ENCODE data around the gene GRB14.
"Not testable (repeated sequence)": the region's sequence is repeated elsewhere in the genome, so short reads cannot be mapped to it uniquely, and the experiment has no call there.

GRB14 gene

GRCh38 chr2:164620873-164621763 is at the start of gene GRB14:
TSS of gene GRB14 (minus strand) at chr2:164621482. CDS start at chr2:164621309, 173 bp downstream.
- no peak for DNase-seq (ENCODE audit: low read depth)

GRCh38 chr2:164669291-164669690 is 48.0 kb upstream of the GRB14 start:
- no peak for DNase-seq (ENCODE audit: low read depth)

DNA sequence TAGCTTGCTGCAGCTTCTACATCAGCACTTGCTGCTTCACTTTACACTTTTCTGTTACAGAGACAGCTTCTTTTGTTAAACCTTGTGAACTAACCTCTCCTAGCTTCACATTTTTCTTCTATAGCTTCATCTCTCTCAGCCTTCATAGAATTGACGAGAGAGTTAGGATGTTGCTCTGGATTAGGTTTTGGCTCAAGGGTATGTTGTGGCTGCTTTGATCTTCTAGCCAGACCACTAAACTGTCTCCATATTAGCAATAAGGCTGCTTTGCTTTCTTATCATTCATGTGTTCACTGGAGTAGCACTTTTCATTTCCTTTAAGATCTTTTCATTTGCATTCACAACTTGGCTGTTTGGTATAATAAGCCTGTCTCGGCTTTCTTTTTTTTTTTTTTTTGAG is 46.3 kb upstream of the GRB14 start:
- no peak for DNase-seq (ENCODE audit: low read depth)

DNA sequence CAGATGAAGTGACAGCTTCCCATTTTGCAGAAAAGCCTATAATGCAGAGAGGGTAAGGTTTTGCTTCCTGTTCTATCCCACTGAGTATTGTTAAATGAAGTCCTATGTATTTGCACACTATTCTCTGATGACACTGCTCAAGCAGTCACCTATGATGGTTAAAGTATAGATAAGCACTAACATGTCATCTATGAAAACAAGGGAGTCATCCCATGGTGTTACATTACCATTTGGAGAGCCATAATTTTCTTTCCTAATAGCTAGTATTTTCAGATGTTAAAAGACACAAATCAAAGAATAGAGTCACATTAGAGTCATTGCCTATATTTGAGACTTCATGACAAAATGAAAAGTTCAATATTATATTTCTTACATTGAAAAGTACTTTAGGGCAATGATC is 42.8 kb upstream of the GRB14 start:
- DNase-seq (ENCODE audit: low read depth): no peak

GRCh38 chr2:164662868-164663631 is 41.8 kb upstream of the GRB14 start:
- DNase-seq (ENCODE audit: low read depth): no peak

DNA sequence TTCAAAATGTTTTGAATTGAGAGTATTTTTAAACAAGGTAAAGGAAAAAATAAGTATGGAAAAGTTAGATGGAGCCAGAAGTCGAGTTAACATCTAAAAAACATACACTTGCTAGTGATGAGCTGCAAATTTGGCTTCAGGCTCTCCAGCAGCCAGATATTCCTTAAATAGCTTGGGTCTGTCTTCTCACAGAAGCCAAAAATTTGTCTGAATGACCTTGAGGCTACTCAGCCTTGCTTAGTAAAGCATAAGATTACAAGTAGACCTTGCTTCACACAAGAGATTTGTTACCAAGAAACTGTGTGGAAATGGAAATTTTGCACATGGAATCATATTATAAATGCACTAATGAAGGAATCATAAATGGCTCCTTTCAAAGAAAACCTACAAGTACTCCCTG is 40.8 kb upstream of the GRB14 start:
- DNase-seq (ENCODE audit: low read depth): no peak

- DNase-seq (ENCODE audit: low read depth): no peak
Measured at GRCh38 chr2:164661349-164661748, 40.1 kb upstream of the GRB14 start.

DNA sequence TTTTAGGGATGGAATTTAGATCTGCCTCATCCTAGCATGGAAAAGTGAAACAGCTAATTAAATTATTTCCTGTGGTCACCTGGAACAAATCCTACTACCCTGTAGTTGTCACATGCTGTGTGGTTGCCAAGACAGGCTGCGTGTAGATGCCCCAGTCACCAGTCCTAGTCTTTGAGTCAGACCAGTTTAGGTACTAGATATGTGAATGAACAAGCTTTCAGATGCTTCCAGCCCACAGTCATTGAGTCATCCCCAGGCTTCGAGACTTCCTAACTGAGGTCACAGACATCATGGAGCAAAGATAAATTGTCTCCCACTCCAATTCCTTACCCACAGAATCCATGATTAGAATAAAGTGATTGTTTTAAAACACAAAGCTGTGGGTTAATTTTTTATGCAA is 35.8 kb upstream of the GRB14 start:
- no peak for DNase-seq (ENCODE audit: low read depth)

- DNase-seq (ENCODE audit: low read depth): no peak
Measured at GRCh38 chr2:164655750-164656149, 34.5 kb upstream of the GRB14 start.

DNA sequence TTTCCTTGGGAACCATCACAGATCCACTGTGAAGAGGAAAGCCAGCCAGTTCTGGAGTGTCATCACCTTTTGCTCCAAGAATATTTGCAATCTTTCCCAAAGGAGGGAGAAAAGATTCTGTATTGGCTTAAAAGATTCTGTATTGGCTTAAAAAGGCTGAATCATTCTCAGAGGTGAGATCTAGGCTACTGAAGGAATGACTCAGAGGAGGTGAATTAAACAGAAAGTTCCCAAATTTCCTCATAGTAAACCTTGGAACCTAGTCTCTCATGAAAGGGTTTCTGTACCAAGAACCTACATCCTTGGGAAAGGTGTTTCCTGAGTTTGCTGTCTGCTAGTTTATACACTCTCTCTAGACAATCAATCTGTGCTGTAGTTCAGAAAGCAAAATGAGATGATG is 34.1 kb upstream of the GRB14 start:
- DNase-seq (ENCODE audit: low read depth): no peak

GRCh38 chr2:164651361-164651760 is 30.1 kb upstream of the GRB14 start:
- DNase-seq (ENCODE audit: low read depth): no peak

DNA sequence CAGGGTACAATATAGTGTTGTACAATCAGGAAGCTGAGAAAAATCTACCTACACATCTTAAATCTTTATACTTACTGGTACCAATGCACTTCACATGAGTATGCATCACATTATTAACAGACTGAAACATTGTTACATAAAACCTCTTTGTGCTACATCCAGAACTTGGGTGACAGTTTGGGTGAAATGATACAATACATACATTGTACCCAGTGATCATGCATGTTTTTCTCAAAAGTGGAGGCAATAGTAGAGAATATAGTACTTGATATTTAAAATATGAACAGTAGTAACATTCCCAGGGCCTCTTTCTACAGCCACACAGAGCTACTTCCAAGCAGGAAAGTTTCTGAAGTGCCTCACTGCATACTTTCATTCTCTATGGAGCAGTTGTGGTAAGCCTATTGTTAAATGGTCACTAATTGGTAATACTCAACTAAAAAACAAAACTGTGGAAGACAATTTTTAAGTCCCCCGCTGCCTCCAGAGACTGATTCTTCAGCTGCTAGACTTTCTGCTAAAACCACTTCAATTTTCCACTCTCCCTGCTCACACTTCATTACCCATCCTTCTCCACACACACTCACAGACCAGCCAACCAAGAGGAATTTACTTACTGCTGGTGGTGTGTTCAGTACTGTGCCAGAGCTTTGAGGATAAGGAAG is 22.9 kb upstream of the GRB14 start:
- no peak for DNase-seq (ENCODE audit: low read depth)

GRCh38 chr2:164642946-164643555 is 21.8 kb upstream of the GRB14 start:
- DNase-seq (ENCODE audit: low read depth): no peak

GRCh38 chr2:164642268-164642667 is 21.0 kb upstream of the GRB14 start:
- no peak for DNase-seq (ENCODE audit: low read depth)

DNA sequence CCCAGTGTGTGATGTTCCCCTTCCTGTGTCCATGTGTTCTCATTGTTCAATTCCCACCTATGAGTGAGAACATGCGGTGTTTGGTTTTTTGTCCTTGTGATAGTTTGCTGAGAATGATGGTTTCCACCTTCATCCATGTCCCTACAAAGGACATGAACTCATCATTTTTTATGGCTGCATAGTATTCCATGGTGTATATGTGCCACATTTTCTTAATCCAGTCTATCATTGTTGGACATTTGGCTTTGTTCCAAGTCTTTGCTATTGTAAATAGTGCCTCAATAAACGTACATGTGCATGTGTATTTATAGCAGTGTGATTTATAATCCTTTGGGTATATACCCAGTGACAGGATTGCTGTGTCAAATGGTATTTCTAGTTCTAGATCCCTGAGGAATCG is 7.0 kb upstream of the GRB14 start:
- not testable (repeated sequence) for DNase-seq (ENCODE audit: low read depth)

DNA sequence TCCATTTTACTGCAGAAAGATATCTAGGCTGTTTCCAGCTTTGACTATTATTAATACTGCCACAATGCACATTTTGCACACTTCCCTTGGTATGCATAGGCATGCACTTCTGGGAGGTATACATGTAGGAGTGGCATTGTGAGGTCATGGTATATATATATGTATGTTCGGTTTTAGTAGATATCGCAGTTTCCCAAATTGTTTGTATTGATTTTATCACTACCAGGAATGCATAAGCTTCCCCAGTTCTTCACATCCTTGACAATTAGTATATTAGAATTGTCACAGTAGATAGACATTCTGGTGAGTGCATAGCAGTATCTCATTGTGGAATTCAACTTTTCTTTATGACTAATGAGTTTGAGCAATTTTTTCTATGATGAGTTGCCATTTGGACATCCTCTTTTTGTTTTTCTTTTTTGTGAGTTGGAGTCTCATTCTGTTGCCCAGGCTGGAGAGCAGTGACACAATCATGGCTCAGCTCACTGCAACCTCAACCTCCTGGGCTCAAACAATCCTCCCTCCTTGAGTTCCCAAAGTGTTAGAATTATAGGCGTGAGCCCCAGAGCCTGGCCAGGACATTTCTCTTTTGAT is 4.2 kb upstream of the GRB14 start:
- no peak for DNase-seq (ENCODE audit: low read depth)

DNA sequence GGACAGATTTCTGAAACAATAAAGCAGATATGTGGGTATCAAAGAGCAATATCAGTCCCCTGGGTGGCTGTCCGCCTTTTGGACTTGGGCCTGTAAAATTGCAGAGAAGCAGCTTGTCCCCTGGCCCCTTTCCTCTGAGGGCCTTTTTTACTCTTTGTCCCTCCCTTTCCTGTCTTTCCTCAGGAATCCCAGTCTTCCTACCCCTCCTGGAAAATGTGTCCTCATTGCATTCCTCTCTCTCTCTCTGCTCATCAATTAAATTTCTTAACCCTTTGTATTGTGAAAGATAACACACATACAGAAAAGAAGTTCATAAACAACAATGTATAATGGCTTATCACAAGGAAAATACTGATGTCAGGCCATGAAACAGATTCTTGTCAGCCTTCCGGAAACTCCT is 3.0 kb upstream of the GRB14 start:
- DNase-seq (ENCODE audit: low read depth): no peak

DNA sequence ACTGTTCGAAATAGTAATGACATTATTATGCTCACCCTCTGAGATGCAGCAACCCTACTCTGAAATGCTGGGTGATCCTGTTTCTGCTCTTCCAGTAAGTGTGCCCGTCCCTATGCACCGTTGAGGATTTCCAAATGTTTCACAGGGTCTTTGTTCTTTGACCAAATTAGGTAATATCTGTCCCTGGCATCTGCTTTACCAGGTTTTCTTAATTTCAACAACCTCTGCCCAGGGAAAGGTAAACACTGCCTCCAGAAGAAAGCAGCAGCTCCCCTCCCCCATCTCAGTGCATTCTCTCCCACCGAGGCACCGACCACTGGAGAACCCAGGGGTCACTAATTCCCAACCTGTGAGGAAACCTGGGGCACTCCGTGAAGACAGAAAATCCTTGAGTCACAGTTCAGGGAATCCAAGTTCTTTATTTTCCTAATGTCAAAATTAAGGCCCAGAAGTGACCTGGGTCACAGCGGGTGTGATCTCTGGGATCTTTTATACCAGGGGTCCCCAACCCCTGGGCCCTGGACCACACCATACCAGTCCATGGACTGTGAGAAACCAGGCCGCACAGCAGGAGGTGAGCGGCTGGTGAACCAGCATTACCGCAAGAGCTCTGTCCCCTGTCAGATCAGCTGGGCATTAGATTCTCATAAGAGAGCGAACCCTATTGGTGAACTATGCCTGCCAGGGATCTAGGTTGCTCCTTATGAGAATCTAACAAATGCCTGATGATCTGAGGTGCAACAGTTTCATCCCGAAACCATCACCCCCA is 1.2 kb upstream of the GRB14 start:
- no peak for DNase-seq (ENCODE audit: low read depth)

DNA sequence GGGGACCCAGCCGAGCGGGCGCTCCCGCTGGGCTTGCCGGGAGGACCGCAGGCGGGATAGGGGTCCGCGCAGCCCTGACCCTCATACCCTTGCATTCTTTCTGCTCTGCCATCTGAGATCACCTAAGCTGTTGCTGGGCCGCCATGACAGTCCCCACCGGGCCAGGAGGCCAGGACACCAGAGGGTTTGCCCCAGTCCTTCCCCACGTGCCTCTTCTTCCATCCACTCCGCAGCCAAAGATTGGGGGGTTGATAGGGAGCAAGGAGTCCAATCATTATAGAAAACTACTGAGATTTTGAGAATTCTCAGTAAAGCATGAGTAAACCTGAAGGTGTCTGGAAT is 453 bp upstream of the GRB14 start:
- no peak for DNase-seq (ENCODE audit: low read depth)

- DNase-seq (ENCODE audit: low read depth): no peak
Measured at GRCh38 chr2:164620457-164620856, 825 bp downstream of the GRB14 start.

DNA sequence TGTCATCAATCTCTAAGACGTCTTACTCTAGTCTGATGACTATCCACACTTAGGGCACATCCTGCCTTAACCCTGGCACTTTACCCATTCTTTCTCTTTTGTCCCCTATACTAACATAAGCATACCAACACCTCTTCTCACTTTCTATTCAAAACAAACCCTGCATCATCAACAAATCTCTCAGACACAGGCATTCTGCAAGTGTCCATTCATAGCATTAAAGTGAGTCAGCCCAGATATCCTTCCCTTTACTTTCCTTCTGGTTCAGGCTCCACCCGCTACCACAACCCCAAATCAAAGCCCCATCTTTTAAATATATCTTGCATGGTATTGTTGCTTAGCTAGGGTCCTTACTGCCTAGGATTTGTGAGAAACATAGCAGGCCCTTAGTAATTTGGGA is 3.8 kb downstream of the GRB14 start:
- DNase-seq (ENCODE audit: low read depth): no peak

All from activated T-cell treated with anti-CD3 and anti-CD28 coated beads for 48 hours (primary cell).